Ascending aorta (tissue), 2 donors: ENCODE results near the gene CEBPZOS. TPM values are rescaled to one million over a fixed set of nuclear protein-coding genes. Genes with fewer than 3 reads are reported as not detected.

Experiments
- DNase-seq, 2 donors: peaks; one replicate each; pipeline ENCODE4 v3.0.0-alpha.2; 2019; ENCODE audit warnings: low spot score in 2 of 2
- H3K27ac ChIP-seq, 2 donors: fragments of 200-600 bp; sonication (generic); one replicate each; pipeline ENCODE4 v1.5.1; 2016 to 2017; ENCODE audit warnings: mild to moderate bottlenecking in 1 of 2
- H3K27me3 ChIP-seq: fragments of 200-600 bp; sonication (generic); one replicate; pipeline ENCODE4 v1.5.1; 2017
- H3K36me3 ChIP-seq, 2 donors: fragments of 200-600 bp; sonication (generic); one replicate each; pipeline ENCODE4 v1.5.1; 2016
- H3K4me1 ChIP-seq, 2 donors: fragments of 200-600 bp; sonication (generic); one replicate each; pipeline ENCODE4 v1.5.1; 2016 to 2017; ENCODE audit warnings: mild to moderate bottlenecking in 1 of 2
- H3K4me3 ChIP-seq, 2 donors: fragments of 200-600 bp; sonication (generic); one replicate each; pipeline ENCODE4 v1.5.1; 2016 to 2017; ENCODE audit warnings: mild to moderate bottlenecking in 1 of 2
- H3K9me3 ChIP-seq, 2 donors: fragments of 200-600 bp; sonication (generic); one replicate each; pipeline ENCODE4 v1.5.1; 2016
- intact Hi-C: fragments of 100-400 bp; cut with DNase I; formaldehyde crosslinking; loops from one replicate; pipeline ENCODE4 v1.15.1; 2023
- total RNA-seq: library from RNA; depleted of rRNA; stranded (reverse); fragments of >200 nt; gene quantifications from one replicate; pipeline ENCODE4 v1.1.0, GENCODE V29; 2016
- TF ChIP-seq, protein P1 (sequence below), 3 experiments: fragments of 200-600 bp in 2 of 3; fragments of 450-650 bp in 1 of 3; sonication (generic) in 2 of 3; IDR thresholded peaks; one replicate each; pipeline ENCODE4 v1.5.1; 2016 to 2019; ENCODE audit warnings: antibody characterized with exemption in 3 of 3, mild to moderate bottlenecking in 1 of 3, moderate library complexity in 1 of 3

CEBPZOS gene
- total RNA-seq, 1 donor from 2014 or later = 2.9 TPM

- no peaks in the 10 kb centered on the region for H3K9me3 ChIP-seq
- no peaks in the 10 kb centered on the region for H3K36me3 ChIP-seq
- intact Hi-C loops = no loop called here
- H3K27me3 ChIP-seq = no peaks in the 10 kb centered on the region
- no peaks in the 10 kb centered on the region for H3K4me1 ChIP-seq
- TF ChIP-seq, protein P1, sequence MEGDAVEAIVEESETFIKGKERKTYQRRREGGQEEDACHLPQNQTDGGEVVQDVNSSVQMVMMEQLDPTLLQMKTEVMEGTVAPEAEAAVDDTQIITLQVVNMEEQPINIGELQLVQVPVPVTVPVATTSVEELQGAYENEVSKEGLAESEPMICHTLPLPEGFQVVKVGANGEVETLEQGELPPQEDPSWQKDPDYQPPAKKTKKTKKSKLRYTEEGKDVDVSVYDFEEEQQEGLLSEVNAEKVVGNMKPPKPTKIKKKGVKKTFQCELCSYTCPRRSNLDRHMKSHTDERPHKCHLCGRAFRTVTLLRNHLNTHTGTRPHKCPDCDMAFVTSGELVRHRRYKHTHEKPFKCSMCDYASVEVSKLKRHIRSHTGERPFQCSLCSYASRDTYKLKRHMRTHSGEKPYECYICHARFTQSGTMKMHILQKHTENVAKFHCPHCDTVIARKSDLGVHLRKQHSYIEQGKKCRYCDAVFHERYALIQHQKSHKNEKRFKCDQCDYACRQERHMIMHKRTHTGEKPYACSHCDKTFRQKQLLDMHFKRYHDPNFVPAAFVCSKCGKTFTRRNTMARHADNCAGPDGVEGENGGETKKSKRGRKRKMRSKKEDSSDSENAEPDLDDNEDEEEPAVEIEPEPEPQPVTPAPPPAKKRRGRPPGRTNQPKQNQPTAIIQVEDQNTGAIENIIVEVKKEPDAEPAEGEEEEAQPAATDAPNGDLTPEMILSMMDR (IDR thresholded peaks at IDR 0.05) = no peak
- H3K4me3 ChIP-seq = no peak overlapping the region
- no peak overlapping the region for H3K27ac ChIP-seq
- no peak for DNase-seq
Observed at GRCh38 chr2:37181726-37182684, 14.3 kb upstream of the CEBPZOS start.

GRCh38 chr2:37188570-37188969 lies 7.7 kb upstream of the CEBPZOS start, which contains the start of gene SULT6B1:
Gene SULT6B1 (minus strand): TSS chr2:37188670. CDS start chr2:37188640, 30 bp downstream.
- Histone ChIP-seq H3K9me3 (no peaks in the 10 kb centered on the region), H3K27me3 (no peaks in the 10 kb centered on the region), H3K27ac (no peak within 1 kb of the TSS), H3K36me3 (no peaks in the 10 kb centered on the region), H3K4me1 (no peaks in the 10 kb centered on the region), H3K4me3 (no peak within 1 kb of the TSS)
- DNase-seq = no peak
- intact Hi-C loops = no loop called here
- TF ChIP-seq, protein P1 (IDR thresholded peaks at IDR 0.05) = no peak

- no peaks in the 10 kb centered on the region for H3K36me3 ChIP-seq
- H3K27me3 ChIP-seq = no peaks in the 10 kb centered on the region
- H3K9me3 ChIP-seq = no peaks in the 10 kb centered on the region
- no peak overlapping the region for H3K4me3 ChIP-seq
- no peaks in the 10 kb centered on the region for H3K4me1 ChIP-seq
- intact Hi-C loops = no loop called here
- TF ChIP-seq, protein P1 (IDR thresholded peaks at IDR 0.05) = no peak
- DNase-seq = no peak
- H3K27ac ChIP-seq = no peak overlapping the region
Observed at GRCh38 chr2:37189452-37190153, 6.7 kb upstream of the CEBPZOS start.

DNA sequence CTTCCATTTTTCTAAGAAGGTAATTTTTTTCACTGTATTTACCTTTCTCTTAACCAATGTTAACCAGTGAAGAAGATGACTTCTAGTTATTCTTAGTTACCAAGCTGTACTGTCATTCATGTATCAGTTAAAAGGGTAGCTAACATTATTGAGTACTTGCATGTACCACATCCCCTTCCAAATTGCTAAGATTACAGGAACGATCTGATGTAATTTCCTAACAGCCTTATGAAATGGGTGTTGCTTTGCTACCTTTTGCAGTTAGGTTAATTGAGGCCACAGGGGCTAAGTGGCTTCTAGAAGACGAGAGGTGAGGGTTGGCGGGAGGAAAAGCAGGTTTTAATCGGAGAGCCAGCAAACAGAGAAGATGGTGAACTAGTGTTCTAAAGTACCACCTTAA lies 6.0 kb upstream of the CEBPZOS start:
- no peak for DNase-seq
- intact Hi-C loops = no loop called here
- H3K4me3 ChIP-seq = no peak overlapping the region
- TF ChIP-seq, protein P1 (IDR thresholded peaks at IDR 0.05) = no peak
- no peaks in the 10 kb centered on the region for H3K9me3 ChIP-seq
- no peak overlapping the region for H3K27ac ChIP-seq
- no peaks in the 10 kb centered on the region for H3K27me3 ChIP-seq
- H3K36me3 ChIP-seq = no peaks in the 10 kb centered on the region
- H3K4me1 ChIP-seq = no peaks in the 10 kb centered on the region

- intact Hi-C loops = no loop called here
- Histone ChIP-seq H3K9me3 (no peaks in the 10 kb centered on the region), H3K36me3 (no peaks in the 10 kb centered on the region), H3K4me3 (no peak overlapping the region), H3K4me1 (no peaks in the 10 kb centered on the region), H3K27me3 (no peaks in the 10 kb centered on the region), H3K27ac (no peak overlapping the region)
- TF ChIP-seq, protein P1 (IDR thresholded peaks at IDR 0.05) = no peak
- no peak for DNase-seq
Observed at GRCh38 chr2:37191253-37191652, 5.0 kb upstream of the CEBPZOS start.
